Measurements from ENCODE around the gene KCNG4.

The KCNG4 gene

DNA sequence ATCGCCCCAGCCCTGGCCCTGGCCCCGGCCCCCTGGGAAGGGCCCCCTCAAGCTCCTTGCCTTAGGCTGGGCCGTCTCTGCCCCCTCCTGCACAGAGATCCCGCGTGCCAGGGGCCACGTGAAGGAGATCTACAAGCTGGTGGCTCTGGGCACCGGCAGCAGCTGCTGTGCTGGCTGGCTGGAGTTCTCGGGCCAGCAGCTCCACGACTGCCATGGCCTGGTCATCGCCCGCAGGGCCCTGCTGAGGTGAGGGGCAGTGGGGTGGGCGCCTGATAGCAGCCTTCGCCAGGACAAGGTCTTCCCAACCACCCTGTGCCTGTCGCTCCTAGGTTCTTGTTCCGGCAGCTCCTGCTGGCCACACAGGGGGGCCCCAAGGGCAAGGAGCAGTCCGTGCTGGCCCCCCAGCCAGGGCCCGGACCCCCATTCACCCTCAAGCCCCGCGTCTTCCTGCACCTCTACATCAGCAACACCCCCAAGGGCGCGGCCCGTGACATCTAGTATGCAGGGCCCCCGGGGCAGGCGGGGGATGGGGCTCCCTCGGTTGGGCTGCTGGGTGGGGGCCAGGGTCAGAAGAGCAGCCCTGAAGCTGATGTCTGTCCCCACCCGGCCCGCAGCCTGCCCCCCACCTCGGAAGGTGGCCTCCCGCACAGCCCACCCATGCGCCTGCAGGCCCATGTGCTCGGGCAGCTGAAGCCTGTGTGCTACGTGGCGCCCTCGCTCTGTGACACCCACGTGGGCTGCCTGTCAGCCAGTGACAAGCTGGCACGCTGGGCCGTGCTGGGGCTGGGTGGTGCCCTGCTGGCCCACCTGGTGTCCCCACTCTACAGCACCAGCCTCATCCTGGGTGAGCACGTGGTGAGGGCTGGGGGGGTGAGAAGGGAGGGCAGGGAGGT is 44.4 kb downstream of the KCNG4 start:
- no peak for DNase-seq
- H3K27ac Mint-ChIP-seq = no peak overlapping the region
- no peaks in the 10 kb centered on the region for H3K27me3 Mint-ChIP-seq
- no peak for ATAC-seq
- H3K4me1 Mint-ChIP-seq = peaks cover 16% of the 10 kb centered on the region
- no peaks in the 10 kb centered on the region for H3K9me3 Mint-ChIP-seq
- H3K36me3 Mint-ChIP-seq (ENCODE audit: low read depth) = no peaks in the 10 kb centered on the region
- H3K4me3 Mint-ChIP-seq = no peak overlapping the region

DNA sequence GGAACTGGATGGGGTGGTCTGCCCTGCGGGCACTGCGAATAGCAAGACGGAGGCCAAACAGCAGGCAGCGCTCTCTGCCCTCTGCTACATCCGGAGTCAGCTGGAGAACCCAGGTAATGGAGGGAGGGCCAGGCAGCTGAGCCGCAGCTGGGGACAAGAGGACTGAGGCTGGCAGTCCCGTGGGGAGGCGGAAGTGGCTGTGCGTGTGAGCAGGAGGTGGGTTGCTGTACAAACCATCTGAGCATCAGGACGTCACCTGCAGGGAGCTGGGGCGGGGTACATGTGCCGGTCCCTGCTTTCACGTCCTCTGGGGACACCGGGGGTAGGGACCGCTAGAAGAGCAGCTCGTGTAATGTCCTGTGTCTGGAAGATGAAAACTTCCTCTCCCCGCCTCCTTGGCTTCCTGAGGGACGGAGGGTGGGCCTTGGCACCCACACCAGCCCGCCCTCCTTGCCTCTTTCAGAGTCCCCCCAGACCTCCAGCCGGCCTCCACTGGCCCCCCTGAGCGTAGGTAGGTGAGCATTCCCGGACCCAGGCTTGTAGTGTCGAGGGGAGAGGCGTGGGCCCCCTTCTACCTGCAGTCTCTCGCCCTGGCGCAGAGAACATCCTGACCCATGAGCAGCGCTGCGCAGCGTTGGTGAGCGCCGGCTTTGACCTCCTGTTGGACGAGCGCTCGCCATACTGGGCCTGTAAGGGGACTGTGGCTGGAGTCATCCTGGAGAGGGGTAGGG is 45.2 kb downstream of the KCNG4 start:
- ATAC-seq (peak; percentile 46), DNase-seq (peak; percentile 34)
- Mint-ChIP-seq H3K4me3 (peak overlapping the region; percentile 71), H3K27ac (peak overlapping the region; percentile 60), H3K9me3 (no peaks in the 10 kb centered on the region), H3K4me1 (peaks cover 16% of the 10 kb centered on the region), H3K27me3 (no peaks in the 10 kb centered on the region), H3K36me3 (ENCODE audit: low read depth) (no peaks in the 10 kb centered on the region)

DNA sequence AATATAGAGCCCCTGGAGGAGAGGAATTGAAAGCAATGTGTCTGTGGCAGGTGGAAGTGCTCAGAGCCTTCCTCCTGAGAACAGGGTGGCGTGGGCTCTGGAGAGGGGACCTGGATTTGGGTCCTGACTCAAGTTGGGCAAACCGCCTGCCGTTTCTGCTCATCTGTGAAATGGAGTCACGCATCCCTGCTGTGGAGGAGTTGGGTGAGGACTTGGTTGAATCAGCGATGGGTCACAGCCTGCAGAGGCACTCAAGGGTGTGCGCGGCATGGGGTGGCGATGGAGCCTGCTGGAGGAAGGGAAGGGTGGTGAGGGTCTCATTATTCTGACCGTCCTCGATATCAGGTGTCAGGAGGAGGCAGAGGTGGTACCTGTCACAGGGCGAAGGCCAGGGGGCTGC is 45.8 kb downstream of the KCNG4 start:
- Mint-ChIP-seq H3K36me3 (ENCODE audit: low read depth) (no peaks in the 10 kb centered on the region), H3K27ac (peak overlapping the region; percentile 60), H3K4me1 (peaks cover 16% of the 10 kb centered on the region), H3K27me3 (no peaks in the 10 kb centered on the region), H3K9me3 (no peaks in the 10 kb centered on the region), H3K4me3 (peak overlapping the region; percentile 71)
- ATAC-seq = peak; percentile 22
- DNase-seq = peak; percentile 18

DNA sequence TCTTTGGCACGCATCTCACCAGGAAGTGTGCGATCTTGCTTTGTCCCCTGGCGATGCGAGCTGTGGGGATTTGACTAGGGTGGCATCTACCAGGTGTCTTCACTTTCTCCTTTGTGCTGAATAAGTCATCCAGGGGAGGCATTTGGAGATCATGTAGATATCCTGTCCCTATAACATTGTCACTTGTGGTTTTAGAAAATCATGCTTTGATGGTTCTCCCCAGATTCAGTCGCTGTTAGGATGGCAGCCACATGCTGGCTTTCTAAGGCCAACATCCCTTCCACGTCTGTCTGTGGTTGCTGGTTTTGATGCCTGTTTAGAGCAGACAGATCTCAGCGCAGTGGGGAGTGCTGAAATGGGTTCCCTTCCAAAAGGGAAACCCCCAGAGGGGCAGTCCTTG is 46.3 kb downstream of the KCNG4 start:
- Mint-ChIP-seq H3K9me3 (no peaks in the 10 kb centered on the region), H3K4me1 (peaks cover 16% of the 10 kb centered on the region), H3K27ac (peak overlapping the region; percentile 60), H3K4me3 (peak overlapping the region; percentile 71), H3K36me3 (ENCODE audit: low read depth) (no peaks in the 10 kb centered on the region), H3K27me3 (no peaks in the 10 kb centered on the region)
- DNase-seq (no peak), ATAC-seq (no peak)

GRCh38 chr16:84191466-84191865 is 48.3 kb downstream of the KCNG4 start:
- peaks cover 18% of the 10 kb centered on the region for H3K4me1 Mint-ChIP-seq
- no peaks in the 10 kb centered on the region for H3K36me3 Mint-ChIP-seq (ENCODE audit: low read depth)
- DNase-seq (no peak), ATAC-seq (no peak)
- no peaks in the 10 kb centered on the region for H3K9me3 Mint-ChIP-seq
- H3K27ac Mint-ChIP-seq = no peak overlapping the region
- H3K27me3 Mint-ChIP-seq = no peaks in the 10 kb centered on the region
- H3K4me3 Mint-ChIP-seq = no peak overlapping the region

DNA sequence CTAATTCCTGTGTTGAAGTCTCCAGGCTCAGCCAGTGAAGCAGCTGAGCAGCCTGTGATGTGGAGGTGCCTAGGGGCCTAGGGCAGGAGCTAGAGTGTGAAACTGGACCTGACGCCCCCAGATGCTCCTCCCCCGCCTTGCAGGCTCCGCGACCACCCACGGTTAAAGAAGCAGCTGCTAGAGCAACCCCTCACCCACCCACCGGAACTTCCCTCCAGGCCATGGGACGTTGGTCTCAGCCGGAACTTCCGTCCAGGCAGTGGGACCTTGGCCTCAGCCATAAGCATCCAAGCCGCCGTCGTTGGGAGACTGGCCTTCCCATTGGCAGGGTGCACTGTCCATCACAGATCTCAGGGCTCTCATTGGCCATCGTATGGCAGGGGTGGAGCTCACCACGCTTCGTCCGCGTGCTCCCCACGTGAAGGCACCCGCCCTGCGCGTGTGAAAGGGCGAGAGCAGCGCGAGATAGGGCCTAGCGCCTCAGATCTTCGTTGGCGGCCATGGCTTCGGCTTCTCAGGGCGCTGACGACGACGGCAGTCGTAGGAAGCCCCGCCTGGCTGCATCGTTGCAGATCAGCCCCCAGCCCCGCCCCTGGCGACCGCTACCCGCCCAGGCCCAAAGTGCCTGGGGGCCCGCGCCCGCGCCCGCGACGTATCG is 49.0 kb downstream of the KCNG4 start, which contains the start of gene ADAD2:
TSS of gene ADAD2 (plus strand) at position 427 of the 658 bp plus-strand sequence. CDS start at position 501, 74 bp downstream.
- H3K4me3 Mint-ChIP-seq = no peak within 1 kb of the TSS
- DNase-seq = peak; percentile 25
- ATAC-seq = no peak
- H3K36me3 Mint-ChIP-seq (ENCODE audit: low read depth) = no peaks in the 10 kb centered on the region
- no peak within 1 kb of the TSS for H3K27ac Mint-ChIP-seq
- no peaks in the 10 kb centered on the region for H3K27me3 Mint-ChIP-seq
- peaks cover 20% of the 10 kb centered on the region for H3K4me1 Mint-ChIP-seq
- H3K9me3 Mint-ChIP-seq = no peaks in the 10 kb centered on the region

- no peaks in the 10 kb centered on the region for H3K27me3 Mint-ChIP-seq
- peak within 1 kb of the TSS; percentile 89 for H3K4me3 Mint-ChIP-seq
- peak within 1 kb of the TSS; percentile 88 for H3K27ac Mint-ChIP-seq
- peak; percentile 92 for DNase-seq
- no peaks in the 10 kb centered on the region for H3K9me3 Mint-ChIP-seq
- H3K4me1 Mint-ChIP-seq = peaks cover 15% of the 10 kb centered on the region
- peak; percentile 83 for ATAC-seq
- peaks cover 4% of the 10 kb centered on the region for H3K36me3 Mint-ChIP-seq (ENCODE audit: low read depth)
Measured at GRCh38 chr16:84186685-84187437, 53.0 kb downstream of the KCNG4 start, which contains the start of gene TAF1C. Gene TAF1C (minus strand): TSS chr16:84187057. CDS start chr16:84184988, 2,069 bp downstream.

GRCh38 chr16:84184775-84185174 is 55.0 kb downstream of the KCNG4 start:
- peaks cover 15% of the 10 kb centered on the region for H3K4me1 Mint-ChIP-seq
- peaks cover 6% of the 10 kb centered on the region for H3K36me3 Mint-ChIP-seq (ENCODE audit: low read depth)
- peak overlapping the region; percentile 17 for H3K27ac Mint-ChIP-seq
- DNase-seq (no peak), ATAC-seq (no peak)
- H3K27me3 Mint-ChIP-seq = no peaks in the 10 kb centered on the region
- H3K9me3 Mint-ChIP-seq = no peaks in the 10 kb centered on the region
- H3K4me3 Mint-ChIP-seq = peak overlapping the region; percentile 89

- Mint-ChIP-seq H3K36me3 (ENCODE audit: low read depth) (peaks cover 6% of the 10 kb centered on the region), H3K27me3 (no peaks in the 10 kb centered on the region), H3K4me1 (peaks cover 15% of the 10 kb centered on the region), H3K9me3 (no peaks in the 10 kb centered on the region), H3K27ac (no peak overlapping the region), H3K4me3 (no peak overlapping the region)
- DNase-seq (no peak), ATAC-seq (no peak)
Measured at GRCh38 chr16:84183911-84184591, 55.8 kb downstream of the KCNG4 start.

- H3K27ac Mint-ChIP-seq = no peak overlapping the region
- H3K27me3 Mint-ChIP-seq = no peaks in the 10 kb centered on the region
- DNase-seq = no peak
- ATAC-seq = no peak
- H3K4me1 Mint-ChIP-seq = peaks cover 15% of the 10 kb centered on the region
- H3K36me3 Mint-ChIP-seq (ENCODE audit: low read depth) = peaks cover 6% of the 10 kb centered on the region
- no peaks in the 10 kb centered on the region for H3K9me3 Mint-ChIP-seq
- H3K4me3 Mint-ChIP-seq = no peak overlapping the region
Measured at GRCh38 chr16:84183572-84183875, 56.3 kb downstream of the KCNG4 start.

- H3K27ac Mint-ChIP-seq = no peak overlapping the region
- peaks cover 6% of the 10 kb centered on the region for H3K36me3 Mint-ChIP-seq (ENCODE audit: low read depth)
Measured at GRCh38 chr16:84182680-84183571, 56.9 kb downstream of the KCNG4 start.

DNA sequence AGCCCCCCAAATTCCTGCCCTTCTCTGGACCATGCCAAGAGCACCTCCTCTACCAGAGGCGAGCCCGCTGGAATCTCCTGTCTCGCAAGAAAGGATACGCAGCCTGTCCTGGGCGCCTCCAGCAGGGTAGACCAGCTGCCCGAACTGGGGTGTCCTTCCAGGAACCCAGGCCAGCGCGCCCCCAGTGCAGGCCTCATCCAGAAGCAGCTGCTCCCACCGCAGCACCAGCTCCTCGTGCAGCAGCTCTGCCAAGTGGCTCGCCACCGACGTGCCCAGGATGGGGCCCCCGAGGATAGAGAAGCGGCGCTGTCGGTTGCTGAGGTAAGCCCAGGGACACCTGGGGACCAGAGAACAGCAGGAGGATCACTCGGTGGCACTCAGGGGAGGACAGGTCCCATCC is 57.7 kb downstream of the KCNG4 start:
- no peak for ATAC-seq
- Mint-ChIP-seq H3K9me3 (no peaks in the 10 kb centered on the region), H3K27me3 (no peaks in the 10 kb centered on the region), H3K4me1 (peaks cover 23% of the 10 kb centered on the region), H3K4me3 (no peak overlapping the region), H3K27ac (no peak overlapping the region), H3K36me3 (ENCODE audit: low read depth) (peaks cover 6% of the 10 kb centered on the region)
- DNase-seq = no peak

More at GRCh38 chr16:84182680-84183571, 56.9 kb downstream of the KCNG4 start:
- H3K4me1 Mint-ChIP-seq = peaks cover 20% of the 10 kb centered on the region
- no peaks in the 10 kb centered on the region for H3K27me3 Mint-ChIP-seq
- H3K9me3 Mint-ChIP-seq = no peaks in the 10 kb centered on the region
- ATAC-seq = no peak
- H3K4me3 Mint-ChIP-seq = no peak overlapping the region
- no peak for DNase-seq

Data from activated naive CD8-positive, alpha-beta T cell treated with anti-CD3 and anti-CD28 coated beads, Interleukin-2, amount 50 U/mL, for 24 hours (primary cell).